Measurements from ENCODE around the gene FIBCD1. TPM values are rescaled to one million over a fixed set of nuclear protein-coding genes. Genes with fewer than 3 reads are reported as not detected.

Gene FIBCD1
- total and polyA plus RNA-seq, 2 experiments from 2014 or later: 20.2 to 23.7 TPM

GRCh38 chr9:130873966-130874365, 65.1 kb downstream of the FIBCD1 start:
- in situ Hi-C loops (cut with MboI): no loop called here
- Histone ChIP-seq H3K4me2 (ENCODE audit: unreplicated experiment) (no peak overlapping the region), H3K36me3 (ENCODE audit: low read depth) (peaks cover 61% of the 10 kb centered on the region), H3K27me3 (replicated peaks; ENCODE audit: insufficient read depth) (no peaks in the 10 kb centered on the region), H3K27ac (no peak overlapping the region), H3K9me2 (ENCODE audit: insufficient read depth) (no peaks in the 10 kb centered on the region), H3K9me3 (ENCODE audit: low read depth) (no peaks in the 10 kb centered on the region), H3K4me1 (ENCODE audit: insufficient read depth) (no peaks in the 10 kb centered on the region), H3F3A (ENCODE audit: insufficient read depth) (peaks cover 25% of the 10 kb centered on the region), H3K9ac (no peak overlapping the region), H3K4me3 (no peak overlapping the region), H4K20me1 (ENCODE audit: insufficient read depth) (0 out of 2 replicates have a peak, but pooled peaks cover 5% of the 10 kb centered on the region), H2AFZ (no peak overlapping the region), H3K79me2 (ENCODE audit: insufficient read depth) (peaks cover 98% of the 10 kb centered on the region)
- DNase-seq: no peak
- no peak for TF ChIP-seq EZH2phosphoT487 (IDR thresholded peaks at IDR 0.05; ENCODE audit: insufficient read depth, low read depth)
- TF ChIP-seq EZH2 (IDR thresholded peaks at IDR 0.05; ENCODE audit: insufficient read depth, poor library complexity, severe bottlenecking): no peak
- WGBS, 2 experiments (ENCODE audit: low coverage in 1 of 2, low lambda C conversion rate in 2 of 2, missing lambda C conversion rate in 2 of 2): 85 to 88% methylated on average over 8 of the region's 8 CpGs

GRCh38 chr9:130872912-130873503, 66.0 kb downstream of the FIBCD1 start:
- 77 to 80% methylated on average over 15 of the region's 15 CpGs for WGBS, 2 experiments (ENCODE audit: low coverage in 1 of 2, low lambda C conversion rate in 2 of 2, missing lambda C conversion rate in 2 of 2)

GRCh38 chr9:130872508-130872907, 66.5 kb downstream of the FIBCD1 start:
- peaks cover 53% of the 10 kb centered on the region for H3K36me3 ChIP-seq (ENCODE audit: low read depth)

More at GRCh38 chr9:130872912-130873503, 66.0 kb downstream of the FIBCD1 start:
- Histone ChIP-seq H3K9ac (no peak overlapping the region), H3K4me1 (ENCODE audit: insufficient read depth) (peaks cover 3% of the 10 kb centered on the region; the same call in 1 of the 2 replicates), H3F3A (ENCODE audit: insufficient read depth) (peaks cover 32% of the 10 kb centered on the region), H4K20me1 (ENCODE audit: insufficient read depth) (0 out of 2 replicates have a peak, but pooled peaks cover 5% of the 10 kb centered on the region), H3K79me2 (ENCODE audit: insufficient read depth) (peaks cover 98% of the 10 kb centered on the region), H2AFZ (no peak overlapping the region), H3K36me3 (ENCODE audit: low read depth) (peaks cover 54% of the 10 kb centered on the region), H3K27ac (no peak overlapping the region), H3K4me2 (ENCODE audit: unreplicated experiment) (no peak overlapping the region), H3K27me3 (replicated peaks; ENCODE audit: insufficient read depth) (no peaks in the 10 kb centered on the region), H3K4me3 (no peak overlapping the region), H3K9me2 (ENCODE audit: insufficient read depth) (no peaks in the 10 kb centered on the region), H3K9me3 (ENCODE audit: low read depth) (no peaks in the 10 kb centered on the region)
- DNase-seq: no peak
- in situ Hi-C loops (cut with MboI): no loop called here
- TF ChIP-seq EZH2 (IDR thresholded peaks at IDR 0.05; ENCODE audit: insufficient read depth, poor library complexity, severe bottlenecking): no peak
- TF ChIP-seq EZH2phosphoT487 (IDR thresholded peaks at IDR 0.05; ENCODE audit: insufficient read depth, low read depth): no peak

DNA sequence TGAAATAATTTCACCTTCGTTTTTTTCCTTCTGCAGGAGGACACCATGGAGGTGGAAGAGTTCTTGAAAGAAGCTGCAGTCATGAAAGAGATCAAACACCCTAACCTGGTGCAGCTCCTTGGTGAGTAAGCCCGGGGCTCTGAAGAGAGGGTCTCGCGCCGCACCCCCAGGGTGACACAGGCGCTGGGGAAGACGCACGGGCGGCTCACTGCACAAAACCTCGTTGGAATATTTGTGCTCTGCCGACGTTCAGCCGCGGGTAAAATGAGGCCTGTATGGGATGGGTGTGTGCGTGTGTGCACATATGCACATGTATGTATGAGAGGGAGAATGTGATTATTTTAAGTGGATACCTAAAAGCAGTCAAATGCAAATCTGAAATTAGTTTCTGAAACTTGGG, 67.0 kb downstream of the FIBCD1 start:
- in situ Hi-C loops (cut with MboI): no loop called here

More at GRCh38 chr9:130872508-130872907, 66.5 kb downstream of the FIBCD1 start:
- Histone ChIP-seq H3F3A (ENCODE audit: insufficient read depth) (peaks cover 37% of the 10 kb centered on the region), H3K4me1 (ENCODE audit: insufficient read depth) (peaks cover 8% of the 10 kb centered on the region; the same call in 1 of the 2 replicates), H3K27ac (no peak overlapping the region), H3K79me2 (ENCODE audit: insufficient read depth) (peaks cover 98% of the 10 kb centered on the region), H3K9me2 (ENCODE audit: insufficient read depth) (no peaks in the 10 kb centered on the region), H3K27me3 (replicated peaks; ENCODE audit: insufficient read depth) (no peaks in the 10 kb centered on the region), H3K4me2 (ENCODE audit: unreplicated experiment) (no peak overlapping the region), H3K9me3 (ENCODE audit: low read depth) (no peaks in the 10 kb centered on the region), H3K9ac (no peak overlapping the region), H4K20me1 (ENCODE audit: insufficient read depth) (0 out of 2 replicates have a peak, but pooled peaks cover 5% of the 10 kb centered on the region), H2AFZ (no peak overlapping the region), H3K4me3 (no peak overlapping the region)
- TF ChIP-seq EZH2phosphoT487 (IDR thresholded peaks at IDR 0.05; ENCODE audit: insufficient read depth, low read depth): no peak
- no peak for TF ChIP-seq EZH2 (IDR thresholded peaks at IDR 0.05; ENCODE audit: insufficient read depth, poor library complexity, severe bottlenecking)
- DNase-seq: no peak
- in situ Hi-C loops (cut with MboI): no loop called here
- WGBS, 2 experiments (ENCODE audit: low coverage in 1 of 2, low lambda C conversion rate in 2 of 2, missing lambda C conversion rate in 2 of 2): 74 to 75% methylated on average over 9 of the region's 9 CpGs

More for the DNA sequence above, 67.0 kb downstream of the FIBCD1 start:
- Histone ChIP-seq H3F3A (ENCODE audit: insufficient read depth) (peaks cover 41% of the 10 kb centered on the region), H4K20me1 (ENCODE audit: insufficient read depth) (0 out of 2 replicates have a peak, but pooled peaks cover 5% of the 10 kb centered on the region), H3K4me2 (ENCODE audit: unreplicated experiment) (no peak overlapping the region), H3K9me3 (ENCODE audit: low read depth) (no peaks in the 10 kb centered on the region), H3K79me2 (ENCODE audit: insufficient read depth) (peaks cover 100% of the 10 kb centered on the region), H3K4me3 (no peak overlapping the region), H3K27me3 (replicated peaks; ENCODE audit: insufficient read depth) (no peaks in the 10 kb centered on the region), H3K27ac (no peak overlapping the region), H3K4me1 (ENCODE audit: insufficient read depth) (peaks cover 12% of the 10 kb centered on the region; the same call in 1 of the 2 replicates), H3K9ac (no peak overlapping the region), H3K36me3 (ENCODE audit: low read depth) (peaks cover 49% of the 10 kb centered on the region), H3K9me2 (ENCODE audit: insufficient read depth) (no peaks in the 10 kb centered on the region), H2AFZ (no peak overlapping the region)
- 86 to 87% methylated on average over 15 of the region's 15 CpGs for WGBS, 2 experiments (ENCODE audit: low coverage in 1 of 2, low lambda C conversion rate in 2 of 2, missing lambda C conversion rate in 2 of 2)
- no peak for TF ChIP-seq EZH2phosphoT487 (IDR thresholded peaks at IDR 0.05; ENCODE audit: insufficient read depth, low read depth)
- no peak for TF ChIP-seq EZH2 (IDR thresholded peaks at IDR 0.05; ENCODE audit: insufficient read depth, poor library complexity, severe bottlenecking)
- DNase-seq: no peak
